Ascending aorta (tissue), 2 donors: Measurements from ENCODE around the gene C16orf74. TPM values are rescaled to one million over a fixed set of nuclear protein-coding genes. Genes with fewer than 3 reads are reported as not detected.

Source experiments
- DNase-seq, 2 donors: peaks; one replicate each; pipeline ENCODE4 v3.0.0-alpha.2; 2019; ENCODE audit warnings: low spot score in 2 of 2
- H3K27ac ChIP-seq, 2 donors: fragments of 200-600 bp; sonication (generic); one replicate each; pipeline ENCODE4 v1.5.1; 2016 to 2017; ENCODE audit warnings: mild to moderate bottlenecking in 1 of 2
- H3K27me3 ChIP-seq: fragments of 200-600 bp; sonication (generic); one replicate; pipeline ENCODE4 v1.5.1; 2017
- H3K36me3 ChIP-seq, 2 donors: fragments of 200-600 bp; sonication (generic); one replicate each; pipeline ENCODE4 v1.5.1; 2016
- H3K4me1 ChIP-seq, 2 donors: fragments of 200-600 bp; sonication (generic); one replicate each; pipeline ENCODE4 v1.5.1; 2016 to 2017; ENCODE audit warnings: mild to moderate bottlenecking in 1 of 2
- H3K4me3 ChIP-seq, 2 donors: fragments of 200-600 bp; sonication (generic); one replicate each; pipeline ENCODE4 v1.5.1; 2016 to 2017; ENCODE audit warnings: mild to moderate bottlenecking in 1 of 2
- H3K9me3 ChIP-seq, 2 donors: fragments of 200-600 bp; sonication (generic); one replicate each; pipeline ENCODE4 v1.5.1; 2016
- CTCF ChIP-seq, 3 experiments: fragments of 200-600 bp in 2 of 3; fragments of 450-650 bp in 1 of 3; sonication (generic) in 2 of 3; IDR thresholded peaks; one replicate each; pipeline ENCODE4 v1.5.1; 2016 to 2019; ENCODE audit warnings: antibody characterized with exemption in 3 of 3, mild to moderate bottlenecking in 1 of 3, moderate library complexity in 1 of 3
- intact Hi-C: fragments of 100-400 bp; cut with DNase I; formaldehyde crosslinking; loops from one replicate; pipeline ENCODE4 v1.15.1; 2023
- total RNA-seq: library from RNA; depleted of rRNA; stranded (reverse); fragments of >200 nt; gene quantifications from one replicate; pipeline ENCODE4 v1.1.0, GENCODE V29; 2016

Gene C16orf74
- total RNA-seq, 1 donor from 2014 or later, result not detected

GRCh38 chr16:85689950-85690320 lies 61.0 kb downstream of the C16orf74 start:
- DNase-seq, result no peak
- TF ChIP-seq CTCF (IDR thresholded peaks at IDR 0.05), result no peak
- H3K9me3 ChIP-seq, result no peaks in the 10 kb centered on the region
- no peak overlapping the region for H3K4me3 ChIP-seq
- peaks cover 3% of the 10 kb centered on the region for H3K27me3 ChIP-seq
- H3K36me3 ChIP-seq, result no peaks in the 10 kb centered on the region
- H3K27ac ChIP-seq, result no peak overlapping the region
- H3K4me1 ChIP-seq, result peaks cover 0 to 6% of the 10 kb centered on the region in 2 donors
- intact Hi-C loops, result no loop called here

GRCh38 chr16:85689285-85689949 lies 61.5 kb downstream of the C16orf74 start:
- Histone ChIP-seq H3K4me3 (peak overlapping the region; percentile 73 to 78), H3K27ac (no peak overlapping the region), H3K9me3 (no peaks in the 10 kb centered on the region), H3K36me3 (no peaks in the 10 kb centered on the region), H3K27me3 (peaks cover 3% of the 10 kb centered on the region), H3K4me1 (peaks cover 0 to 6% of the 10 kb centered on the region in 2 donors)
- intact Hi-C loops, result no loop called here
- no peak for DNase-seq
- TF ChIP-seq CTCF (IDR thresholded peaks at IDR 0.05), result no peak

- Histone ChIP-seq H3K4me3 (peak within 1 kb of the TSS; percentile 73 to 78), H3K9me3 (no peaks in the 10 kb centered on the region), H3K36me3 (no peaks in the 10 kb centered on the region), H3K27ac (no peak within 1 kb of the TSS), H3K4me1 (peaks cover 0 to 6% of the 10 kb centered on the region in 2 donors), H3K27me3 (no peaks in the 10 kb centered on the region)
- intact Hi-C loops, result no loop called here
- peak; percentile 67 to 93 for DNase-seq
- TF ChIP-seq CTCF (IDR thresholded peaks at IDR 0.05), result no peak
These were observed 62.2 kb downstream of the C16orf74 start, which contains the start of gene GINS2 for GRCh38 chr16:85688586-85689284. Gene GINS2 (minus strand): TSS chr16:85688954. CDS start chr16:85688898, 56 bp downstream.

- TF ChIP-seq CTCF (IDR thresholded peaks at IDR 0.05), result no peak
- intact Hi-C loops, result no loop called here
- H3K4me3 ChIP-seq, result peak overlapping the region; percentile 73 to 78
These were observed 63.0 kb downstream of the C16orf74 start for GRCh38 chr16:85687651-85688471.

GRCh38 chr16:85686912-85687591 lies 63.8 kb downstream of the C16orf74 start:
- Histone ChIP-seq H3K4me1 (peaks cover 0 to 6% of the 10 kb centered on the region in 2 donors), H3K4me3 (no peak overlapping the region), H3K27ac (no peak overlapping the region), H3K27me3 (no peaks in the 10 kb centered on the region), H3K36me3 (no peaks in the 10 kb centered on the region), H3K9me3 (no peaks in the 10 kb centered on the region)
- intact Hi-C loops, result no loop called here
- DNase-seq, result no peak
- TF ChIP-seq CTCF (IDR thresholded peaks at IDR 0.05), result no peak

More at GRCh38 chr16:85687651-85688471, 63.0 kb downstream of the C16orf74 start:
- H3K4me1 ChIP-seq, result peaks cover 0 to 6% of the 10 kb centered on the region in 2 donors
- H3K27ac ChIP-seq, result no peak overlapping the region
- no peaks in the 10 kb centered on the region for H3K9me3 ChIP-seq
- DNase-seq, result no peak
- H3K27me3 ChIP-seq, result no peaks in the 10 kb centered on the region
- no peaks in the 10 kb centered on the region for H3K36me3 ChIP-seq
